GM12874 (cell line): Measurements from ENCODE around the gene SERPINE2.

Experiments
- TF ChIP-seq, protein P1 (sequence below): IDR thresholded peaks from 2 replicates; pipeline ENCODE4 v1.5.1; 2011; ENCODE audit warnings: low read depth, mild to moderate bottlenecking, control low read depth, low read length, moderate library complexity; ENCODE audit not compliant: insufficient read depth

SERPINE2 gene

DNA sequence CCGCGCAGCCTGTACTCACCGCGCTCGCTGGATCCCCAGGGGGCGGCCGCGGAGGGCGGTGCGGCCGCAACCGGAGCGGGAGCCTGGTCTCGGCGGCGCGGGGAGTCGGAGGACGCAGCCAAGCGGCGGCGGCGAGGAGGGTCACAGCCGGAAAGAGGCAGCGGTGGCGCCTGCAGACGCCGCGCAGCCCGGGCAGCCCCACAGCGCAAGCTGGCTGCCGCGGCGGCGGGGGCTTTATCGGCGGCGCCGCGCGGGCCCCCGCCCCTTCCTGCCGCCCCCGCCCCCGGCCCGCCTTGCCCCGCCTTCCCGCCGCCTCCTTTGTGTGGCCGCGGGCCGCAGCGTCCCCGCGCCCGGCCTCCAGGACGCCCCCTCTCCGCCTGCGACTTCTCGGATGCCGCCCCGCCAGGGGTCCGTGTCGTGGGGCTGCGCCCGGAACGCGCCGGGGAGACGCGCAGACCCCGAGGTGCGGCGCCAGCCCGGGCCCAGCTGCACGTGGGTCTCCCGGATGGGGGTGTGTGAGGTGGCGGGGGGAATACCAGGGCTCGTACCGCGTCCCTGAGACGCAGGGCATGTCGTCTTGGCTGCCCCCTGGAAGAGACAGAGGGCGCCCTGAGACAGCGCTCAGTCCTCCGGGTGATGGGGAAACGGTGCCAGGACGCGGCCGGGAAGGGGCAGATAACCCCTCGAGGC lies at the start of gene SERPINE2:
Gene SERPINE2, minus strand, starts transcription at position 207 of the 690 bp plus-strand sequence. CDS start 37,386 bp downstream, outside the sequence.
- TF ChIP-seq, protein P1, sequence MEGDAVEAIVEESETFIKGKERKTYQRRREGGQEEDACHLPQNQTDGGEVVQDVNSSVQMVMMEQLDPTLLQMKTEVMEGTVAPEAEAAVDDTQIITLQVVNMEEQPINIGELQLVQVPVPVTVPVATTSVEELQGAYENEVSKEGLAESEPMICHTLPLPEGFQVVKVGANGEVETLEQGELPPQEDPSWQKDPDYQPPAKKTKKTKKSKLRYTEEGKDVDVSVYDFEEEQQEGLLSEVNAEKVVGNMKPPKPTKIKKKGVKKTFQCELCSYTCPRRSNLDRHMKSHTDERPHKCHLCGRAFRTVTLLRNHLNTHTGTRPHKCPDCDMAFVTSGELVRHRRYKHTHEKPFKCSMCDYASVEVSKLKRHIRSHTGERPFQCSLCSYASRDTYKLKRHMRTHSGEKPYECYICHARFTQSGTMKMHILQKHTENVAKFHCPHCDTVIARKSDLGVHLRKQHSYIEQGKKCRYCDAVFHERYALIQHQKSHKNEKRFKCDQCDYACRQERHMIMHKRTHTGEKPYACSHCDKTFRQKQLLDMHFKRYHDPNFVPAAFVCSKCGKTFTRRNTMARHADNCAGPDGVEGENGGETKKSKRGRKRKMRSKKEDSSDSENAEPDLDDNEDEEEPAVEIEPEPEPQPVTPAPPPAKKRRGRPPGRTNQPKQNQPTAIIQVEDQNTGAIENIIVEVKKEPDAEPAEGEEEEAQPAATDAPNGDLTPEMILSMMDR = no peak

DNA sequence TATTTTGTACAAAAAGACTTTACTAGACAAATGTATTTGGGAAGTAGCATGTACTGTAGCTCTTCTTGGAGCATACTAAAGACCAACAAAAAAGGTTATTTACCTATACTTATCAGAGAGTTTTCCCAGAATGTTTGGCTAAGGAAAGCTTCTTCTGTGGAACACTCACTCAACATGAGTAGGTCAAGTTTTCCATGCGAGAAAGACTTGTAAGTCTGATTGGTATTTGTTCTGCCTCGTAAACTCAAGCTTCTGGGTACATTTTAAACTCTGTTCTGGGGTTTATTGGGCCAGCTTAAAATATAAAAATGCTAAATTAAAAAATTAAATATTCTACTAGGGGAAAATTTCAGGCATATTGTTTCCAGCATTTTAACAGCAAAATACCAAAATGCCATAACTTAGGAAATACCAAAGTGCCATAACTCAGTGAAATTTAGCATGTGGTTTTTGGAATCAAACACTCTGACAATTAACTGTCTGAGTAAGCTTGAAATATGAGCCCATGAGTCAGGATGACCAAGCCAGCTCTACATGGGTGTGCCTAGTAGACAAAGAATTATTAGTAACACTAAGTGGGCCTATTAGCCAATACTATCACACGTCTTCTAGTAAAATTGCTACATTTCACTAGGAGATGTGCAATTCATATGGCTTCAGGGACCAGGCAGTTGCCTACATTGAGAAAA lies 47.3 kb upstream of the SERPINE2 start:
- TF ChIP-seq, protein P1 = no peak

DNA sequence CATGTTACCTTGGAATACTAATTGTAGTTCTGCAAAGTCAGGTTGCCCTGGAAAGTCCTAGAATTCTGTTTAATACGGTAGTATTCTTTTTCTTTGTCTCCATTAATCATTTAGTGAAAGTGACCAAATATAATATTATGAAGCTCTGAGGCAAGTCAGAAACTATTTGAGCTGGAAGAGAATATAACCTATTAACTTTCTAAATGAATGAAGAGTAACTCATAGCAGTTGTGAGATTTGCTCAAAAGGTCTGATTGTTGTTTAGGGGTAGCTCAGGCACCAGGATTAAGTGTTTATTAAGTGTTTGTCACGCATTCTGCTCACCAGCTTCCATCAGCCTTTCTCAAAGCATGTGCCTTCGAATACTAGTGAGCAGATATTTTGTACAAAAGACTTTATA lies 46.7 kb upstream of the SERPINE2 start:
- TF ChIP-seq, protein P1 = no peak

DNA sequence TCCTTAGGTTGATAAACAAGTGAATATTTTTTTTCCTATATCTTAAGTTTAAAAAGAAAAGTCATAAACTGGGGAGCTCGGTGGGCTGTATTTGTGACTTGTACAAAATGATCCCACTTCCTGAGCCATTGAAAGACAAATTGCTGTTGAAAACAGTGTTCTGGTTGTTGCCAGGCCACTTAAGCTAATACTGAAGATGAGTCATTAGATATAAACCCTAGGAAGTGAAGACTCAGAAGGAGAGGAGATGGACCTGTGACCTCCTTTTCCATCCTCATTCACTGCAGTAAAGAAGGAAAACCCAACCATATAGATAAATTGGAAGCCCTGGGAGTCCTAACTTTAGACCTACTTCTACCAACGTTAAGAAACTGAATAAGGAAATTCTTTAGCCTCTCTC lies 46.2 kb upstream of the SERPINE2 start:
- TF ChIP-seq, protein P1 = no peak

GRCh38 chr2:224084266-224084892 lies 45.3 kb upstream of the SERPINE2 start:
- TF ChIP-seq, protein P1 = no peak

DNA sequence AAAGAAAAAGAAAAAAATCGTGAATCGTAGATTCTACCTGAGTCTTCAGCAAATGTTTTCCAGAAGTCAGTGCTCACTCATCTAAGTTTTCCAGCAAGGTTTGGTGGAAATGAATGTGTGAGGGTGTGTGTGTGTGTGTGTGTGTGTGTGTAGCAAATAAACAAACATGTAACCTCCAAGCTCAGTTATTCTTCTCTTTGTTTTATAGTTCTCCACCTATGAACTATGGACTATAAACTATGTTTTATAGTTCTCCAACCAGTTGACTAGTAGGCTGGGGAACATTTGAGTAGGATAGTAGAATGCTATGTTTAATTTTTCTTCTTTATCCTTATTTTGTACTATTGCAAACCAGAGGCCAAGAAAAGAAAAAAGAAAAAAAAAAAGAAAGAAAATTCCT lies 44.6 kb upstream of the SERPINE2 start:
- TF ChIP-seq, protein P1 = no peak

GRCh38 chr2:224078656-224079055 lies 39.6 kb upstream of the SERPINE2 start:
- TF ChIP-seq, protein P1 = no peak
